ENCODE measurements around the gene PPP3R1. TPM values are rescaled to one million over a fixed set of nuclear protein-coding genes. Genes with fewer than 3 reads are reported as not detected.
A peak's percentile ranks its signal among the peaks of the same experiment; 100 is the strongest.

Gene PPP3R1
- total RNA-seq, 1 experiment from 2014 or later = 45.2 TPM

DNA sequence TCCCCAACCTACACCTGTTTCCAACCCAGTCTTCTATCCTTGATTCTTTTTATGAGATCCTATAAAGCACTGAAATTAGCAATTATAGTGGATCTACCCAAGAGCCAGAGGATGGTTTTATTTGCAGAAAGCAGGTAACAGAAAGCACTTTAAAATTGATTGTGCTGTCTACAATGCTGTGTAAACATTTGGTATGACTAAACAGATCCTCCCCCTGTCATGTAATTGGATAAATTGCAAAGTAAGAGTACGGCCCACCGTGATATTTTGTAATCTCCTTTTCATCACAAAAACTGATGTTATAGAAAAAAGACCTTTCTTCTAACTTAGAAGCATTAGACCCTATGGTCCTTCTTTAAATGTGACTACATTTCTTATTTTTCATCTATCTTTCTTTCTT, 11.3 kb upstream of the PPP3R1 start:
- no peak for DNase-seq (ENCODE audit: extremely low read depth, low read depth)

DNA sequence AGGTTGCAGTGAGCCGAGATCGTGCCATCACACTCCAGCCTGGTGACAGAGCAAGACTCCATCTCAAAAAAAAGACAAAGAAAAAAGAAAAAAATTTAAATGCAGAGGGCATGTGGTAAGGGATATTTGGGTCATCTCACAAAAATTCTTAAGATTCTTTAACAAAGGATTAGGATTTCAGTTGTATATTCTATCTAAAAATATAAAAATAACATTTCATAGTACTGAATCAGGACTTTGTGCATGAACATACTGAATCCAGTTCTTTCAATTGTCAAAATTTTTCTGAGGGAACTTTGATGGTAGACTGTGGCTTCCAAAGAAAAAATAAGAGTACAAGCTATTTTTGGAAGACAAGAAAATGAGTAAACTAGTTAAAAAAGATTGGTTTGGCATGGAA, 6.5 kb upstream of the PPP3R1 start:
- DNase-seq (ENCODE audit: extremely low read depth, low read depth) = no peak

DNA sequence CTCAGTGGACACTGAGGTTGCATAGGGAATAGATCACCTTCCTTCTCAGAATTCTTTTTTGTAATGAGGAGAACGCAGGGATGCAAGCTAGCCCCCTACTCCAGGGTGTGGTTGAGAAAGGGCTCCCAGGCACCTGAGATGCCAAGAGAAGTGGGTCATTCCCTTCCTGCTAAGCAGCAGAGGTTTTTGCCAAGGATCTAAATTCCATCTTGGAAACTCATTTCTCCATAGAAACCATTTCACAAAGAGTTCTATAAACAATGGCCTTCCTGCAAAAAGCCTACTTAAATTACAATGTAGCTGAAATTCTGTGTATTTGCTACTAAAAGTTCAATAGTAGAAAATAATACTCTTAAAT, 3.7 kb upstream of the PPP3R1 start:
- no peak for DNase-seq (ENCODE audit: extremely low read depth, low read depth)

DNA sequence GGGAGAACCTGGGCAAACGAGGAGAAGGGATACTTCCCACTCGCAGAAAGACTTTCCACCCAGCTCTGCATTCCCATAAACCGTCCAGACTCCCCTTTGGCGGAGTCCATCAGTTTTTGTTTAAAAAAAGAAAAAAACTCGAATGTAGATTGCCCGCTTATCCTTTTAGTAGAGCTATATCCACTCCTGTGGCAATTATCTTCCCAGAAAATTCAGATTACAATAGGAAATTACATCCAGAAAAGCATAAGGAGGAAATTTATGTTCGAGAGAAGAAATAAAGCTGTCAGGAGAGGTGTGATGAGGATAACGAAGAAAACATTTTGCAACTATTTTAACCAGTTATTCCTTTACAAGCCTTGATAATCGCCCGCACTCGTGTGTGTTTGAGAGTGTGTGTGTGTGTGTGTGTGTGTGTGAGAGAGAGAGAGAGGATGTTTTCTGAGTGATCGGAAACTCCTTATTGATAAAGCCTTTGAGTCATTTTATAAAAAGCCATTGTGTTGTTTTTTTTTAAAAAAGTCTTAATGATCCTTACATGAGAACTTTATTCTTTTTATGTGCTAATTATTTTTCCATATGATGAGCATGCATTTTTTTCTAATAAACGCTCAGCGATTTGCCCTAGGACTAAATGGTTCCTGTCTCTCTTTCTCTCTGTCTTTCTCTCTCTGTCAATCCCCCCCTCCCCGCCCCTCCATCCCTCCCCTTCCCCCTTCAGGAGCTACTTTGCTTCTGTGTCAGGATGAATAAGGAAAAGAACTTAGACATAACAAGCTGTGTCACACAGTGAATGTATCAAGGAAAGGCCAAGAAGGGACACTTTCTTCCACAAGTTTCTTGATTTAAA, 1.1 kb upstream of the PPP3R1 start:
- DNase-seq (ENCODE audit: extremely low read depth, low read depth) = no peak

DNA sequence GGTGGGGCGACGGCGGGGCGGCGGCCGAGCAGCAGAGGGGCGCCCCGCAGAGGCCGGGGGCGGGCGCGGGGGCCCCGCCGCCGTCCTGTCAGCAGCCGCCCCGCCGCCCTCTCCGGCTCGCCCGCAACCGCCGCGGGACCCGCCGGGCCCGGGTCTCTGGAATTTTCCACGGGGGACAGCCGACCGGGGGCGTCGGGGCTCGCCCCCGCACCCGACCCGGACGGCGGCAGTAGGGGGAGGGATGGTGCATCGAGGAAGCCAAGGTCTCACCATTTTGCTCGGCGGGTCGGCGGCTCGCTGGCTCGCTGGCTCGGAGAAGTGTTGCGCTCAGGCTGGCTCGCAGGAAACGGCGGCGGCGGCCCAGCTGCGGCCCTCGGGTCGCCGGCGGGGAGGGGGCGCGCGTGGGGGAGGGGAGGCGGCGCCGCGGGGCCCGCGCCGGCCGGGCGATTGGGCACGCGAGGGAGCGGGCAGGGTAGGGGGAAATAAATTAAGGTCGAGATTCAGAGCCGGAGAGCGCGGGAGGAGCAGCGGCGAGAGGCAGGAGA, 405 bp downstream of the PPP3R1 start:
- DNase-seq (ENCODE audit: extremely low read depth, low read depth) = no peak

DNA sequence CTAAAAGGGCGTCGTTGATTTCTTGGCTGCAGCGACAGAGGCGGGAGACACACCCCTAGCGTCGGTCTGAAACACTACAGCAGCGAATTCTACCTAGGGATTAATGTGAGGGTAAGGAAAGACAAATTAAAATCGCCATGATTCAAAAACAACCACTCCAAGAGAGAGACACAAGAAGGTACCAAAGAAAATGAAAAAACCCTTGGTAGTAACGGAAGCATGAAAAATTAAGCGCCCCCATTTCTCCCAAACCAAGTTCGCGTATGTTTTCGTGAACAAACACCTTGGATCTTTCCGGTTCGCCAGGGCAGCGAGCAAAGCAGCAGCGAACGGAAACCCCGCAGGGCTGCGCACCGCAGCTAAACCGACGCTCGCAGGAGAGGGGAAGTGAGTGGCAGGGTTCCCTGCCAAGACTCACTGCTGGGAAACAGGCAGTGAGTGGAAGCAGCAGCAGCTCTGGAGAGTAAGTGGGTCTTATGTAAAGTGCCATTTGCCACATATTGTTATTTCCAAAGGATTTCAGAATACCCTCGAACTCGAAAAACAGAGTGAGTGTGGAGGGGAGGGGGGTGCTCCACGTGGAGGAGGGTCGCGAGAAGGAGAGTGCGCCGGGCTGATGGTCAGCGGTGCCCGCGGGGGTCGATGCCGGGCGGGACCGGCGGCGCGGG, 1.0 kb downstream of the PPP3R1 start:
- peak; percentile 81 for DNase-seq (ENCODE audit: extremely low read depth, low read depth)

DNA sequence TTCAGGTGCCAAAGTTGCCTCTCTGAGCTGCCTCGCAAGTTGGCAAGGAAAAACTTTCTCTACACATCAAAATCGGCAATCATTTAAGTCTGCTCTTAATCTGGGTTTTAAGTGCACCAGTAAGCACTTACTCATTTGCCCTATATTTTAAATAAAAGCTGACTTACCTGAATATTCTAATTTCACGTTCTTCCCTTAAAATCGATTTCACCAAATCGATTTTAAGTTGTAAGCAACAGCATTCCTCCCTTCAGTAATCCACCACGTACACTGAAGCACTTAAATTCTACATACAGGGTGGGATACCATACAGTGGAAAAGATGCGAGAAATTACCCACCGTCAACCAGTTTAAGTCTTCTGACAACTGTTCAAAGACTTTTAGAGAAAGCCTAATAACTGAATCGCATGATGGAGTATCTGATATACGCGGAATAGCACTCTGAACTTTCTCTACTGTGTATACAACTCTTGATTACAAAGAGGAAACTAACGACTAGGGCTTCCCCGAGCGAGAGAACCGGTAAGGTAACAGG, 1.6 kb downstream of the PPP3R1 start:
- DNase-seq (ENCODE audit: extremely low read depth, low read depth) = no peak

DNA sequence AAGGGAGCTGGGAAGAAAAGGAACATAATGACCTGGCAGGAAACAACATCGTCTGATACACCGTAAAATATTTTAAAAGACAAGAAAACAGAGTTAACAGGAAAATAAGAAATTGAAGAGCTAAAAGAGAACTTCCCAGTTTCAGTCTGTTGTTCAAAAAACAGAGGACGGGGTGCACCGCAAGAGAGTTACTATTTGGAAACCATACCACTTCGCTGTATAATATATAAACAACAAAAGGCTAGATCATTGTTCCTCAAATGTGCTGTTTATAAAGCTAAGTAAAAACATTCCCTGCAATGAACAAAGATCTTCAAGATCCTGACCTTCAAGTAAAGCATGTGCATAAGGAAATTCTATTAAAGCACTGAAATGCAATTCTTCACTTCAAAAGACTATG, 2.1 kb downstream of the PPP3R1 start:
- no peak for DNase-seq (ENCODE audit: extremely low read depth, low read depth)

DNA sequence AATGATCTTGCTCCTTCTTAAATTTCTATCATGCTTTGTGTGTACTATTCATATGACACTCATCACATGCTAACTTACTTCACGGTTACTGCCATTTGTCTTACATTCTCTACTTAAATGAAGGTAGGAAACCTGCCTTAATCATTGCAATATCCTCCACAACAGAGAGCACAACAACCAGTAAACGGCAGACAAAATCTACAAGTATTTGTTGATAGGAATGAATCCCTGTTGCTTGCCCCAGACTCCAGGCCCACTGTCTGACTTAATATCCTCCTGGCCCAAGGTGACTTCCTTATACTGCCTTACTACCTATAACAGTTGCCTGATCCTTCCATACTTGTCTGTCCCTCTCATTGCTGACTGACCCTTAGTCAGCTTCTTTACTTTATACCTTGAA, 3.5 kb downstream of the PPP3R1 start:
- DNase-seq (ENCODE audit: extremely low read depth, low read depth) = no peak

DNA sequence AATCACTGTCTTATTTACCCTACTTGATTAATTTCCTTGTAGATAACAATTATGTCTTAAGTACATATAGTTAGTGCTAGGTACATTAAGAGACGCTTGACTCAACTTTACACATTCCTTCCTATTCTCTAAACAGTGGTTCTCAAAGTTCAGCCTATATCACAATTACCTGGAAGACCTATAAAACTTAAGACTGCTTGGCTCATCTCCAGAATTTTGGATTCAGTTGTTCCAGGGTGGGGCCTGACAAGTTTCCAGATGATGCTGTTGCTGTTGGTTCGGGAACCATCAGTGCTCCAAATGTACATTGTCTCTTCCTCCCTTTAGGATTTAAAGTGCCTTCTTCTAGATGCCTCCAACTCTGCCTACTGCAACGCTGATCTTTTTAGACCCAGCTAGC, 4.0 kb downstream of the PPP3R1 start:
- no peak for DNase-seq (ENCODE audit: extremely low read depth, low read depth)

DNA sequence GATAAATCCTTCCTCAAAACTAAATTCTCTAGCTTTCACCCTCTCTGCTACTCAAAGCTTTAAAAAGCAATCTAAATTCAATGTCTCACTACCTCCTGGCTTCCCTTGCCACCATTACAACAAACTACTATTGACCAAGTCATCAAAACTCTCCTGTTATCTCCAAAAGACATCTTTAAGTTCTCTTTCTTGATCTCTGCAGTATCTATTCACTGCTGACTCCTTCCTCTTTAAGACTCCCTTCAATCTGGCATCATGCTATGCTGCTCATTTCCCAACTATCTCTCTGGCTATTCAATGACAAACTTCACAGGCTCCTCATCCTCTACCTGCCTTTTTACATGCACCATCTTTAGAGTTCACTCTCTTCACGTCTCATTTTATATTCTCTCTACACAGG, 5.9 kb downstream of the PPP3R1 start:
- DNase-seq (ENCODE audit: extremely low read depth, low read depth) = no peak

DNA sequence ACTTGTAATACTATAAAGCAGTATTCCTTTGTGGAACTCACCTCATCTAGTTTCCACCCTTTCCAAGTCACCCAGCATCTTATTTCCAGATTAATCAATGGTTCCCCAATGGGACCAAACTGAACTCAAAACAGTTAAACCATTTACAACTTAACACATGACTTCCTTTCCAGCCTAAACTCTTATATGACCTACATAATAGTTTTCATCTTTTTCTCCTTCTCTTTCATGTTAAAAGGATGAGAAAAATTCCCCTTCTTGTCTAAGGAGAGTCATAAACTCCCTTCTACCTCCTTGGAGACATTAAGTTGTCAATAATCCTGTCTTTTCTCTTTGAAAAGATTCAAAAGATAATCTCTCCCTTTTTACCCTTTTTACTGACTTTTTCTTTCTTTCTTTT, 6.7 kb downstream of the PPP3R1 start:
- DNase-seq (ENCODE audit: extremely low read depth, low read depth) = no peak

DNA sequence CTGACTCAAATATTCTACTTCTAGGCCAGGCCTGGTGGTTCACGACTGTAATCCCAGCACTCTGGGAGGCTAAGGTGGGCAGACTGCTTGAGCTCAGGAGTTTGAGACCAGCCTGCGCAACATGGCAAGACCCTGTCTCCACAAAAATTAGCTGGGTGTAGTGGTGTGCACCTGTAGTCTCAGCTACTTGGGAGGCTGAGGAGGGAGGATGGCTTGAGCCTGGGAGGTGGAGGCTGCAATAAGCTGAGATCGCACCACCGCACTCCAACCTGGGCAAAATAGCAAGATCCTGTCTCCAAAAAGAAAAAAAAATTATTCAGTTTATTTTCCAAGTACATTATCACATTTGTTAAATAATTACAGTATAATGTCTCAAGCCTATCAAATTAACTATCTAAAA, 7.3 kb downstream of the PPP3R1 start:
- no peak for DNase-seq (ENCODE audit: extremely low read depth, low read depth)

DNA sequence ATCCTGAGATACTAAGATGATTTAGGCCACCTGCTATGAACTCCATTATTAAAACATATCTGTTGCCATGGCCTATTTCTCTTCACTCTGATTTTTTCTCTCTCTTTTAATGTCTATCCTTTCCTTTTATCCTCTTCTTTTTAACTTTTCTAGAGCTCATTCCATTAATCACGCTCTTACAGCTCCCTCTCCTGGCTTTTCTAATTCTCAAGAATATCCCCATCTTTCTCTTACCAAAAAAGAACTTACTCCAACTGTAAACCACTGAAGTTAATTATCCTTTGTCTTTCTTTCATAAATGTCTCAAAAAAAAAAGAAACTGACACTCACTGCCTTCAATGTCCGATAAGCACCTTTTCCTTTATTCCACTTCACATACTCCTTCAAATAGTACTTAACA, 7.9 kb downstream of the PPP3R1 start:
- no peak for DNase-seq (ENCODE audit: extremely low read depth, low read depth)

DNA sequence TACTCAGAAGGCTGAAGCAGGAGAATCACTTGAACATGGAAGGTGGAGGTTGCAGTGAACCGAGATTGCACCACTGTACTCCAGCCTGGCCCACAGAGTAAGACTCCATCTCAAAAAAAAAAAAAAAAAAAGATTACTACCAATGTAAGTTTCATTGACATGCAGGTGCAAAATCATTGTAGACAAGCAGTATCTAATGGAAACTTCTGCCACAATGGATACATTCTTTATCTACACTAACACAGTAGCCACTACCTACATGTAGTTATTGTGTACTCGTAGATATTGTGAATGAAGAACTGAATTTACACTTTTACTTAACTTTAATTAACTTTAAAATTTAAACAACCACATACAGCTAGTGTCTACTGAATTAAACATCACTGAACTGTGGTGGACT, 10.6 kb downstream of the PPP3R1 start:
- no peak for DNase-seq (ENCODE audit: extremely low read depth, low read depth)

DNA sequence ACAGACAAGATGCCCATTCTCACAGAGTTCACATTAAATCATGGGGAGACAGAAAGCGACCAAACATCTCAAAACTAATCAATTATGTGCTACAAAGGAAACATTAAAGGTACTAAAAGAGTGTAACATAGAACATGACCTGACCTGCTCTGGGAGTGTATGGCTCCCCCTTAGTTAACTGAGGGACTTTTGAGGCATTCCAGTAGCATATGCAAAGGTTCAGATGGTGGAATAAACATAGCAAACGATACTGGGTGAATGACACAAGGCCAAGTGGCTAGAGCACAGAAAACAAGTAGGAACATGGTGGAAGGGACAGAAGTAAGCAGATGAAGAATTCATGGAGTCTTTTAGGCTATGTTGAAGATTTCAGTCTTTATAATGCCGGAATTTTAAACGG, 11.9 kb downstream of the PPP3R1 start:
- DNase-seq (ENCODE audit: extremely low read depth, low read depth) = no peak

DNA sequence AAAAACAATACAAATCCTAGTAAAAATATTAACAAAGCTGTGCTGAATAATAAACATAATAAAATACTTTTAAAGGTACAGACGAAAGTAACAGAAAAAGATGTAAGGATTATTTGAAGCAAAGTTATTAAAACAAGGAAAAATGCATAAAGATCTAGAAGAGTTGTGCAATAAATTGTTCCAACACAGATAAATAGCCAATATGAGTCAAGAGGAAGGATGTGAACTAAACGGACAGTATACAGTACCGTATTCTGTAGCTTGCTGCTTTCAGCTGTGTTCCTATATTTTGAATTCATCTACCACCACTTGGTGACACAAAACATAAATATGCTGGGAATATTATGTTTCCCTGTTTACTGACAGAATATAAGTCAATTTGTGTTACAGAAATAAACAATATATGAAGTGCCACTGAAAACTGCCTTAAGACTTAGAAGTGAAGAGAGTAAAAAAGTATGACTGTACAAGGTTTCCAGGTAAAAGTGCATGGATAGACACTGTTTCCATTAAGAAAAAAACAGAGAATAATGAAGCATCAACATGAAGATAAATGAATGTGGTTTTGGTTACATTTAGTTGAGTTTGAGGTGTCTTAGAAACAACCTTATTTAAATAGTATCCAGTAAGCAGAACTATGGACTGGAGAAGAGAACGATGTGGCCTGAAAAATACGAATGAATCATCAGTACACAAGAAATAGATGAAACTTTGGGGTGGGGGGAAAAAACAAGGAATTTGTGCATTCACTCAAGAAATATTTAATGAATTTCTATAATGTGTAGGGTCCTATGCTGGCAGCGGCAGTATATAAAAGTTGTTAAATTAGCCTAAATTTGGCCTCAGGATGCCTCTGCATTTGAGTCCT, 13.1 kb downstream of the PPP3R1 start:
- DNase-seq (ENCODE audit: extremely low read depth, low read depth) = no peak

DNA sequence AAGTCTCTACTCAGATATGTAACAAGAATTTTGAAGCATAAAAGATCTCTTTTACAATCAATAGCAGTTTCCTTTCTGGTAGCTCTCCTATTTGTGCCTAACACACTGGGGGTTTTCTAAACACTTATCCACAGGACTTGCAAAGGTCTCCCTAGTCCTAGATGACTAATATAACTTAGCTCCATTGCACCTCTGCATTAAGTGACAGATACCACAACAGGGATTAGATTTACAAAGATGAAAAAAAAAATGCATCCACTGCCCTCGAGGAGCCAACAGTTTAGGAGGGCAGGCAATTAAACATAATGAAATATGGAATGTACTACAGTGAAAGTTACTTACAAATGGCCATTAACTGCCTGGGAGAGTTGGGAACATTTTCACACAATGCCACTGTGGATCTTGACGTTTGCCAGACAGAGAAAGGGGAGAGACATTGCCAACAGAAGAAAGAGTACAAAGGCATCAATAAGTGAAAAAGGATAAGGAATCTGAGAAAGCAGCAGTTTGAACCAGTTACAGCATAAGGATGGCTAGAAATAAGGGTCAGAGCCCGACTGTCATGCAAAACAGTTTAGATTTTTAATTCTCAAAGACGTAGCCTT, 14.3 kb downstream of the PPP3R1 start:
- DNase-seq (ENCODE audit: extremely low read depth, low read depth) = no peak

DNA sequence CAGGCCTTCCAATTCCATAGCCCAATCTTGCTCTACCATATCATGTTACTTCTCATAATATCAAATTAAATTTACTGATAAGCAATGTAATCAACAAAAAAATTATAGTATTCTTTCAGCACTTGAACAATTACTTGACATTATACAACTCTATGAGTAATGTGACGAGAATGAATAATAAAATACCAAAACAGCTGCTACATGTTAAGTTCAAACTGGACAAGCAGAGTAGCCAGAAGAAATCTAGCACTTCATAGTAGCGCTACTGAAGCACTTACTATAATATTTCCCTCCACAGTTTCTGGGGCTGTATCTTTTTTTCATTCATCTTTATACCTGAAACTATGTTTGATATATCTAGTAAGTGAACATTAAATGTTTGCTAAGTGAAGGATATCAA, 14.9 kb downstream of the PPP3R1 start:
- DNase-seq (ENCODE audit: extremely low read depth, low read depth) = no peak

DNA sequence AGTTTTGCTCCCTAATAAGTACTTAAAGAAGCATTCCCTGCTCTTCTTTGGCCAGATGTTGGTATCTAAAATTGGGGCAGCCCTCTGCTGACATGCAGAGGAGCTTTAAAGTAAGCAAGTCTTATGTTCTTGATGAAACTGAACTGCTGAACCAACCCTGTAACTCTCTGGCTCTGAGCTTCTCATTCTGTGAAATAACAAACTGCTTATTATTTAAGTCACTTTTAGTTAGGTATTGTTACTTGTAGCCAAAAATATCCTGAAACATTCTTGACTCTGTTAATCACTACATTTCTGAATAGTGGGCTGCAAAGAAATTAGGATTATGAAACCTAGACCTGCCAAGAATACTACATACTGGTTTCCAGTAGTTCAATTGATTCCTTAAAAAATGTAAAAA, 15.5 kb downstream of the PPP3R1 start:
- no peak for DNase-seq (ENCODE audit: extremely low read depth, low read depth)

Data from NCI-H460 (cell line).